ENCODE measurements around the gene GNRHR.
A peak's percentile ranks its signal among the peaks of the same experiment; 100 is the strongest.
"Not testable (repeated sequence)": the region's sequence is repeated elsewhere in the genome, so short reads cannot be mapped to it uniquely, and the experiment has no call there.

The GNRHR gene, protein sequence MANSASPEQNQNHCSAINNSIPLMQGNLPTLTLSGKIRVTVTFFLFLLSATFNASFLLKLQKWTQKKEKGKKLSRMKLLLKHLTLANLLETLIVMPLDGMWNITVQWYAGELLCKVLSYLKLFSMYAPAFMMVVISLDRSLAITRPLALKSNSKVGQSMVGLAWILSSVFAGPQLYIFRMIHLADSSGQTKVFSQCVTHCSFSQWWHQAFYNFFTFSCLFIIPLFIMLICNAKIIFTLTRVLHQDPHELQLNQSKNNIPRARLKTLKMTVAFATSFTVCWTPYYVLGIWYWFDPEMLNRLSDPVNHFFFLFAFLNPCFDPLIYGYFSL

DNA sequence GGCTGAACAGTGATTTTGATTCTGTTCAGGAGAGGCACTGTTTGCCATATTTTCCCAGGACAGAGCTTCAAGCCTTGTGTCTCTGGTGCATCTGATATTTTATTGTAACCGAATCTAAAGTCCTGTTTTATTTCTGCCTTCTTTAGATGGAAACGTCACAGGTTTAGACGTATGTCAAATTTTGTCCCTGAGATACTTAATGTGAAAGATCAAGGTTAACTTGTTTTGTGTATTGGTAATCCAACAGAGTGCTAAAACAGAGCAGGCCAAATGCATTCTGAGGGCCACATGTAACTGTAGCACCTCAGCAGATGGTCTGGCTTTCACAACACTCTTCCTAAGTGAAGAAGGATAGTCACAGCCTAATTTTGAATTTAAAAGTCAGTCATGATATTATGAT is at the start of gene GNRHR:
TSS of gene GNRHR (minus strand) at position 101 of the 400 bp plus-strand sequence. CDS start at position 48, 53 bp downstream.
- DNase-seq: no peak

DNA sequence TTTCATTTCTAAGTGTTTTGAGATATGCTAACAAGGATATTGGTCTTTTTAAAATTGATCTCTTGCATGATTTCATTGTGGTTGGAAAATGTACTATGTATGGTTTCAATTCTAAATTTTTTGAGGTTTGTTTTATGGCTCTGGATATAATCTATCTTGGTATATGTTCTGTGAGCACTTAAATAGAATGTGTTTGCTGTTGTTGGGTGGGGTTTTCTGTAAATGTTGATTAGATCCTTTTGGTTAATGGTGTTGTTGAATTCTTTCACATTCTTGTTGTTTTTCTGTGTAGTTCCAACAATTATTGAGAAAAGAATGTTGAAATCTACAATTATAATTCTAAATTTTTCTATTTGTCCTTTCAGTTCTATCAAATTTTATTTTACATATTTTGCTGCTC is 42.6 kb upstream of the GNRHR start:
- no peak for DNase-seq

DNA sequence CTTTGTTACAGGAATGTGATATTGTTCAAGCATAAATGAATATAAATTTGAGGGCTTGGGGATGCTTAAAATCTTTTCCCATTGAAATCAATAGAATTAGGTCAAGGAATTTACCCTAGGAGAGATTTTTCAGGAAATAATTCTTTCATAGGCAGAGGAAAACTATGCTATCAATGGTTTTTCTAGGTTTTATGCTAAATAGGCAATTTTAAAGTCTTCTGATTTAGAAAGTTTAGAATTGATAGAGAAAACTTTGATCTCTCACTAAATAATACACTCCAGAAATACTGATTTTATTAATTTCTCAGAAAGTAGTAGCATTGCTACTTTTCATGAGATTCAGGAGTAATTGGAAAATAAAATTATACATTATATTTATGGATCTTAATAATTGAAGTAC is 36.5 kb upstream of the GNRHR start:
- no peak for DNase-seq

DNA sequence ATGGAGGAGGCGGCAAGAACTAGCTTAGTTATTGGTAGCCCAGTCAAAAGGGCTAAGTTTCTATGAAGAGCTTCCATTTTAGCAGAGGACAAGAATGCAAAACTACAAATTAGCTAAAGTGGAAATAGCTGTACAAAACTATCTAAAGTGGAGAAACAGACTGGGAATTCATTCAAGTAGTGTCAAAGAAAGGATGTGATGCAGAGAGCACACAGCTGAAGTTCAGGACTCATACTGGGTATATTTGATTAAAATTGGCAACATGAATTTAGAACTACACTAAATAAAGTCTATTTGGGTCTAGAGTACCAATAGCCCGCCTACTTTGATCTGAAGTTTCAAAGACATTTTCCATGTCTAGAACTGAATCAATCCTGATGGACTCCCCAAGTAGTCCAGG is 33.1 kb upstream of the GNRHR start:
- DNase-seq: no peak

DNA sequence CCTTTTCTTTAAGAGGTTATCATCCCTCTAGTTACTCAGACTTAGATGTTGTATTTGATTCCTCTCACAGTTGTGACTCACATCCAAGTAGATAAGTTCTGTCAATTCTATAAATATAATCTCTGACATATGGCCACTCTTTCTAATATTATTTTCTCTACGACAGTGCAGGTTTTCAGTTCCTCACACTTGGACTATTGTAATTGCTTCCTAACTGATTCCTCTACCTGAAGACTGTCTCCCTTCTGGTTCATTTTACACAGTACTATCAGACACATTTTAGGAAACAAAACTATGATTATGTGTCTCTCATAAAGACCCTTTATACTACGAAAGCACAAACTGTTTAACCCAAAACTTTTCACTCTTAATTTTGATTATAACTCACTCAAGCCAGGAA is 31.3 kb upstream of the GNRHR start:
- DNase-seq: peak; percentile 2

DNA sequence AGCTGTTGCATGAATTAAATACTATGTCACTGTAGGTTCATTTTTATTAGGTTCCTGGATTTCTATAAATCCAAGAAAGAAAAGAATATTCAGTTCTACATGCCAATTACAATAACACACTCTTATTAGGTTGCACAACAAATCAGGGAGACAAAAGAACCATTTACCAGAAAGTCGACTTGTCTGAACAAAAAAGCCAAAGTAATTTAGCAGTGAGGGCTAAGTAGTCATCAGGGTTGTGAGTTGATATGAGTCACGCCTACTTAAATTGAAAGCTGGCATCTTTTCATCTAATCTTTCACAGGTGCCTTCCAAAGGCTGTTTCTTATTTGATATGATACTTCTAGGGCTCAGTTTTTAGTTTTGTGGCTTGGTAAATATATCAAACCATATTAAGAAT is 25.4 kb upstream of the GNRHR start:
- peak; percentile 37 for DNase-seq

DNA sequence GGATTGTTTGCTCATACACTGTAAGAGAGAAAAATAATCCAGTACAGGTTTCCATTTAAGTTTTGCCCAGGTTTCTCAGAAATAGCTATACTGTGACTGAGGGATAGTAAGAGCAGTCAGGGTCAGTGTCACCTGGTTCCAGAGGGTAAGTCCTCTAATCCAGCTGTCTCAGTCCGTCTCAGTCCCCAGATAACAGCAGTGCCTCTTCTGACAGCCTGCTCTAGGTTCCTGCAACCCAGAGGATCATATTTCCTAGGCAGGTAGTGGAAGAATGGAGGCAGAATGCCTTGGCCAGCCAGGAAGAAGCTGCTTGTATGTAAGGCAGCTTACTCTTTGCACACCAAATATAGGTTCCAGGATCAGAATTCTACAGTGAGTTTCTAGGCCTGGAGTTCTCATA is 22.6 kb upstream of the GNRHR start:
- no peak for DNase-seq

DNA sequence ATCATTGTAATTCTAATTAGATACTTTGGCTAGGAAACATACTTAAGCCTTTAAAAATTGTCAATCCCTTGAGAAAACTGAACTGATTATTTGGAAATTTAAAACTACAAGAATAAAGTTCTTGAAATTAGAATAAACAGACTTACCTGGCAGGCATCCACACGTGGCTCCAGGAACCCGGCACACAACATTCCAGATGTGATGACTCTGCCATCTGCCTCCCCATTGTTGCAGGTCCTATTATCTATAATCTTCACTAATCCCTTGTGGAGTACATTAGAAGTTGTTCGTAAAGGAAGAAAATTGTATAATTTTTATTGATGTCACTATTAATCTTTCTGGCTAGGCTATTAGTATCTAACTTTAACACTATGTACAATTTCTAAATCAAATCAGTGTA is 16.2 kb upstream of the GNRHR start:
- DNase-seq: no peak

DNA sequence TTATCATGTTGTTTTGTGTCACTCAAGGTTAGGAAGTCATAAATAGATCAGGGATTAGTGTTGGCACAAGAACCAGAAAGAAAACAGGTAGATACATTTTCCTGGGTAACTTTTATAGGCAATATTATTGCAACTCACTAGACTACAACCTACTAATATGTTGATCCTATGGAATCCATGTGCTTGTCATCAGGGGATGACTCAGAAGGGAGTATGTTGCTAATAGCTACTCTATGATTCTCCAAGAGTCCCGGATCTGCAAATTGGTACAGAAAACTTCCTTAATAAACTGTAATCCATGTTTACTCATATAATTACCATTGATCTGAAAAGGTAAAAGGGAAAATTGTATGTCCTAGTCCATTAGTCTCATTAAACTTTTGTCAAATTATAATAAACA is 11.7 kb upstream of the GNRHR start:
- DNase-seq: no peak

DNA sequence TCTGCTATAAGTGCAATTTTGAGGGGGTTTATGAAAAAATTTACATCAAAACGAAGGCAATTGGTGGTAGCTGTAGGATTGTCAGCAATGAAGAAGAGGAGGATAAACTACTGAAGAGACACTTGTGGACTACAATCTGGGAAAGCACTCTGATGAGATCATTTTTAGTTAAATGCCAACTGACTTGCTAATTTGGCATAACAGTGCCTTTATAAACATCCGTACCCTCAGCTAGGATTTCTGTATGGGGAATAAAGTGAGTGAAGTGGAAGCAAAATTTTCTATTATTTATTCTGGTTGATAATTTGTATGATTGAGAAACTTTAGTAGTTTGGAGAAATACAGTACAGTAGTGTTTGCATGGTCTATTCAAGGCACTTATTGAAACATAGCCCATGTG is 11.2 kb upstream of the GNRHR start:
- no peak for DNase-seq

DNA sequence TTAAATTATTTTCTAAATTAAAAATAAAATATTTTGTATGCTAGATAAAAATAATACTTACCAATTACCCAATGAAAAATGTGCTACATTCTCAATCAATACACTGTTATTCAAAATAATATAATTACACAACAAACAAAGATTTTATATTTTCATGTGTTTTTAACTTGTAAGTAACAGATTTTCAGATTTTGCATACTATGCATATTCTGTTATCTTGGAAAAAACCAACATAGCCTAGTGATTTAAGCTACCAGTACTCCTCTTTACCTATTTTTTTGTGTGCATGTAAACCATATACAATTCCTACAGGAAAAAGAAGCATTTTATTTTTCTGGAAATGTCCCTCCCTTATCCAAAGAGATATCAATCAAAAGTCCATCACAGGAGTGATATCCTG is 10.0 kb upstream of the GNRHR start:
- no peak for DNase-seq

DNA sequence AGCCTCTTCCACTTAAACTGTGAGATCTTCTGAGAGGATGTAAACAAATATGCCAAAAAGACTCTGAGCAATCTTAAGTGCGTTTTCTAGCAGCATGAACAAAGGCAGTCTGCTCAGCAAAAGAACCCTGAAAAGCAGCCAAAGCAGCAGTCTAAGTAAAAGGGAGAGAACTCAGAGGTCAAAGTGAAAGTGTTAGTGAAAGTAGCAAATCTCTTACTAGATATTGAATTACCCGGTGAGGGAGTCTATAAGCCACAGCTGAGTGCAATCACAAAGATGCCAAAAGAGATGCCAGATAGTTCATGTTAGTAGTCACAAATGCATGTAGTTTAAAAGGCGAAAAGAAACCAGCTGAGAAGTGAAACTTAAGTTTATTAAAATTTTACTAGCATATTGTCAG is 7.9 kb upstream of the GNRHR start:
- peak; percentile 48 for DNase-seq

DNA sequence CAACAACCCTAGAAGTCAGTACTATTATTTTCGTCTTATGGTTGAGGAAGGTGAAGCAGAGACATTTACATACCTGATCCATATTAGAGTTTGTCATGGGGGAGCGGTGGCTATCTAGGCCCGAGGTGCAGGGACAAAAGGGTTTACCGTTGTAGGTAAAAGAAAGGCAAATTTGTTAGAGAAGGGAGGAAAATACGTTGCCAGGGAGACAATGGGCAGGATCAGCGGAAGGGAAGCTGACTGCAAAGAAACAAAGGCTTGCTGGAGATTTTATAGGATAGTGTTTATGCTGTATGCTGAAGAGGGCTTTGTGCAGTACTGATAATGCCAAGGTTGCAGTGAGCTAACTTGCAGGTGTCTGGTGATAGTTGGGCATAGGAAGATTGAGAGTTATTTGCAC is 2.8 kb upstream of the GNRHR start:
- DNase-seq: not testable (repeated sequence)

DNA sequence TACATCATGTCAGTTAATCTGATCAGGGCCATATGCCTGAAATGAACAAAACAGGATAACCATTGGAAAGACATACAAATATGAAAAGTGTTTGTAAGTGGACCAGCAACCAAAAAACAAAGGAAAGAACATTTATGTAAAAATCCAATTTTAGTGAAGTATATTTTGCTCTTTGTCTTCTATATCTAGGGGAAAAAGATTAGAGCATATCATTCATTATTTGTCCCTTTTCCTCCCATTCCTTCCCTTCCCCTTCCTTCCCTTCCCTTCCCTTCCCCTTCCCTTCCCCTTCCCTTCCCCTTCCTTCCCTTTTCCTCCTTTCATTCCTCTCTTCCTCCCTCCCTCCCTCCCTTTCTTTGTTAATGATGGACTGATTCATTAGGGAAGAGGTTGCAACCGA is 1.8 kb upstream of the GNRHR start:
- no peak for DNase-seq

DNA sequence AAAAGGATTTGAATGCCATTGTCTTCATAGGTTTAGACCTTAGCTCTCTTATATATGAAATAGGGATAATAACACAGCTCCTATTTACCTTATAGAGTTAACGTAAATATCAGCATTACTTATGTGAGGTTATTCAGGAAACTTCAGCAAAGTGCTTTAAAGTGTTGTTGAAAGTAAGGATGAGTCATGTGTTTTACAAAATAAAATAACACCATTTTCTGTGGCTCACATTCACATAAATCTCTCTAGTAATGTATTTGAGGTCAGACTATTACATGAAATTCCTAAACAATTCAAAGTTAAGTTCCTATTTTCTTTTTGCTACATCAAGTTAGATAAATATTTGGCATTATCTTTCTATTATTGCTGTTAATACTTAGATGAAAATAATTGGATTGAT is 2.9 kb downstream of the GNRHR start:
- DNase-seq: no peak

DNA sequence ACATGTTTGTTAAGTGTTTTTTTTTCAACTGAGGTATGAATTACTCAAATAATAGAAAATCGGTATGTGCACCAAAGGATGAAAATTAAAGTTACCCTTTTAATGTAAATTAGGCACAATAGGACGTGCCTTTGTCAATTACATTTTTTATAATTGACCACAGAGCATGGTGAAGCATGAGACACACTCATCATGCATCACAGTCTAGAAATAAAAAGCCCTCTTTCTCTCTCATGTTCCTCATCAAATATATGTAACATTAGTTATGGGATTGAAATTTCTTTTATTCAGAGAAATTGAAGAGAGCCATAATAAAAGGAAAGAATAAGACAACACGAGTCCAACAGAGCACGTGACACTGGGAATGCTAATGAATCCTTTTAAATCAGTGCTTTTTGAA is 3.5 kb downstream of the GNRHR start:
- no peak for DNase-seq

DNA sequence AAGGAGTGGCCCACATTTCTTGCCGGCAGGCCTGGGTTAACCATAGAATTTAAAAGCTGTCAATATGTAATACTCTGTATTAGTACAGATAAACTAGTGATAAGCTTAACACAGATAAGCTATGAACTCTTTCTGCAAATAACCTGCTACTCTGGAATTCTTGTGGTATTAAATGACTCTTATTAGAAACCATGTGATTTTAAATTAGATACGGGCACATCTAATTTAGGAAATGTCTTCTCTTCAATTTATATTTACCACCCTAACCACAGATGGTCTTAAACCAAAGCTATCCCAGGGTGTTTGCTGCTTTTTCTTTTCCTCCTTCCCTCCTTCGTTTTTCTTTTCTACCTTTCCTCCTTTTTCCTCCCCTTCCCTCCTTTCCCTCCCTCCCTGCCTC is 4.9 kb downstream of the GNRHR start:
- no peak for DNase-seq

DNA sequence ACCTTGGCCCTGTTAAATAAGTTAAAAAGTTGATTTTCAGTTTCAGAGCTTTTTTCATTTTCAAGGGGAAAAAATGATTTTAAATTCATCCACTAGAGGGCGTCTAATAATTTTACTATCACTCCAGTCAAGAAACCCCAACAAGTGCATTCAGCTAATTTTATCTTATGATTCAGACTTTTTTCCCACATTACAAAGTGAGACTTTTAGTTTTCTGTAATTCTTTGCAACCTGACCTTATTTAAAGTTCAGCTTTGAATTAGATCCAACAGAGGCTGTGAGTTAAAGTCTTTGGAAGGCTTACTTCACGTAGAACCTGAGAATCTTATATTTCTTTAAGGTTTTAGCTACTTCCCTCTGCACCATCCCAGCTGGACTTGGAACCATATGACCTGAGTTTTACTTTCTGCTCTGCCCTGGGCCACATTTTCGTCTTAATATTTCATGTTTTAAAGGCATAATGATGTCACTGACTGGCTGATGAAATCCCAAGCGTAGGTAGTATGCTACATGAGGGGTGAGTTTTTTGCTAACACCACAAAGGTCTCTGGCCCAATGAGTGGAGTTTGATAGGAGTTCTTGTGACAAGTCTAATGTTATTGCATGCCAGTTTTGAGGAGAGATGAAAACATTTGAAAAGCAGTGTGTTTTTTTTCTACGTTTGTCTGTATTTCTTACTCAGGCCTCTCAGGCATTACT is 7.2 kb downstream of the GNRHR start:
- peak; percentile 52 for DNase-seq

DNA sequence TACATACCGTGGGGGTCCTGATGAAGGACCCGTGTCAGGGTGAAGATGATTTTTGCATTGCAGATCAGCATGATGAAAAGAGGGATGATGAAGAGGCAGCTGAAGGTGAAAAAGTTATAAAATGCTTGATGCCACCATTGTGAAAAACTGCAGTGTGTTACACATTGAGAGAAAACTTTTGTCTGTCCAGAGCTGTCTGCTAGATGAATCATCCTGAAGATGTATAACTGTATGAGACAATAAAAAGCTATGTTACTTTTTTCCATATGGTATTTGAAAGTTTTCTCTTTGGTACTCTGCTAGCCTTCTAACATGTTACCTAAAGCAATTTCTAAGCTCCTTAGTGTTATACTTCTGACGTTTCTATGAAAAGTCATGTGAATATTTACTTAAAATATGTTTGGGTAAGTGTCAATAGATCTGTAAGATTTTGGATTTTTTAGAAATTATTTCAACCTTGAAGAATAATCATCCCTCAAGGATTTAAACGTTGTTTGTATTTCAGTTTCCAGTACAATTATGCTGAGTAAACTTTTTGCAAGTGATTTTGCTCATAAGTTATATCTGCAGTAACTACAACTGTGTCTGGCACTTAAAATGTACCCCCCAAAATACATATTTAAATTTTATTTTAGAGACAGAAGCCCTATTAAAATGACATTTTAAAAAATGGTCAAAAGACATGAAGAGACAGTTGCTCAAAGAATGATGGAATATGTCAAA is 9.5 kb downstream of the GNRHR start:
- DNase-seq: no peak

DNA sequence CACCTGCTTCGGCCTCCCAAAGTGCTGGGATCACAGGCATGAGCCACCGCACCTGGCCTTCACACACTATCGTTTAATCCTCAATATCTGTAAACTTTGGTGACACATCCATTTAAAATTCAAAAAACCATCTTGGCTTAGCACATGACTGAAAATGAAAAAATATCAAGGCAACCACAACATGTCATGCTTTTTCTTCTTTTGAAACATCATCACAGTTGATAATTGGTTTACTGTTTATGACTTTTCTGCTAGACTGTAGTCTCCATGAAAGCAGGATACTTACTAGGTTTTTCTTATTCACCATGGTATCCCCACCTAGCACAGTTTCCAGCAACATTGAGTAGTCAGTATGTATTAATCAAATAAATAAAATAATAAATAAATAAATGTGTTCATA is 11.0 kb downstream of the GNRHR start:
- peak; percentile 14 for DNase-seq

DNA sequence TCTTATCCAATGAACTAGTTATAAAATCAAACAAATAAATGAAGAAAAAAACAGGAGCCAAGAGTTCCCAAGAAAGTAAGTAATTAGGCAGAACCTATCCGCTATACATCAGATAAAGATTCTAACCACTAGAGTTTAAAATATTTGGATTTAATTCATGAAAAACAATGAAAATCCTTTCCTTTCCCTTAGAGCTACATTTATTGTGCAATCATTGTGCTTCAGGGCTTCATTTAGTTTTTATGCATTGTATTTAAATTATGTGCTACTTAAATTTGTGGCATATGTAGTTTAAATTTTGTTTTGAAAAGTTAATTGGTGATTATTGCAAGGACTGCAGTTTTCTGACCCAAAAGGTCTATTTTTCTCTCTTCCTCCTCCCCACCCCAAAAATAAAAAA is 17.9 kb downstream of the GNRHR start:
- DNase-seq: no peak

DNA sequence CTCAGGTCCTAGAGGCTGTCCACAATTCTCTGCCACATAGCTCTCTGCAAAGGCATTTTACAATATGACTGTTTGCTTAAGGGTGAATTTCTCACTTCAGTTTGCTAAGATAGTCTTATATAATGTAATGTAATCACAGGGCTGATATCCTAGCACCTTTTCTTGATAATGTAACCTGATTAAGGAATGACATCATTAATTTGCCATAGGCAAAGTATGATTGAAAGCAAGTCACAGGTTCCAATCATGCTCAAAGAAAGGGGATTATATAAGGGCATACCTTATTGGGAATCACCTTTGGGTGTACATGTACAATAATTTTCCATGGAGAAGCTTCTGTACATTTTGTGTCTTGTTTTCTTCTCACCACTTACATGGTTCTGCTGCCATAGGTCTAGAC is 18.9 kb downstream of the GNRHR start:
- no peak for DNase-seq

DNA sequence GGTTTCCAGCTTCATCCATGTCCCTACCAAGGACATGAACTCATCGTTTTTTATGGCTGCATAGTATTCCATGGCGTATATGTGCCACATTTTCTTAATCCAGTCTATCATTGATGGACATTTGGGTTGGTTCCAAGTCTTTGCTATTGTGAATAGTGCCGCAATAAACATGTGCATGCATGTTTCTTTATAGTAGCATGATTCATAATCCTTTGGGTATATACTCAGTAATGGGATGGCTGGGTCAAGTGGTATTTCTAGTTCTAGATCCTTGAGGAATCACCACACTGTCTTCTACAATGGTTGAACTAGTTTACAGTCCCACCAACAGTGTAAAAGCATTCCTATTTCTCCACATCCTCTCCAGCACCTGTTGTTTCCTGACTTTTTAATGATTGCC is 23.7 kb downstream of the GNRHR start:
- DNase-seq: not testable (repeated sequence)

Data from activated CD4-positive, alpha-beta T cell treated with anti-CD3 and anti-CD28 coated beads, Interleukin-2, amount 50 U/mL, for 16 hours (primary cell).